SH-SY5Y (cell line): ENCODE data around the gene ZNF862.

Experiments used
- GATA2 ChIP-seq: IDR thresholded peaks from 2 replicates; pipeline ENCODE4 v1.6.1; 2011; ENCODE audit warnings: mild to moderate bottlenecking, low read depth, low read length
- GATA3 ChIP-seq: IDR thresholded peaks from 2 replicates; pipeline ENCODE4 v1.6.1; 2011; ENCODE audit warnings: low read depth, mild to moderate bottlenecking, low read length, moderate library complexity

DNA sequence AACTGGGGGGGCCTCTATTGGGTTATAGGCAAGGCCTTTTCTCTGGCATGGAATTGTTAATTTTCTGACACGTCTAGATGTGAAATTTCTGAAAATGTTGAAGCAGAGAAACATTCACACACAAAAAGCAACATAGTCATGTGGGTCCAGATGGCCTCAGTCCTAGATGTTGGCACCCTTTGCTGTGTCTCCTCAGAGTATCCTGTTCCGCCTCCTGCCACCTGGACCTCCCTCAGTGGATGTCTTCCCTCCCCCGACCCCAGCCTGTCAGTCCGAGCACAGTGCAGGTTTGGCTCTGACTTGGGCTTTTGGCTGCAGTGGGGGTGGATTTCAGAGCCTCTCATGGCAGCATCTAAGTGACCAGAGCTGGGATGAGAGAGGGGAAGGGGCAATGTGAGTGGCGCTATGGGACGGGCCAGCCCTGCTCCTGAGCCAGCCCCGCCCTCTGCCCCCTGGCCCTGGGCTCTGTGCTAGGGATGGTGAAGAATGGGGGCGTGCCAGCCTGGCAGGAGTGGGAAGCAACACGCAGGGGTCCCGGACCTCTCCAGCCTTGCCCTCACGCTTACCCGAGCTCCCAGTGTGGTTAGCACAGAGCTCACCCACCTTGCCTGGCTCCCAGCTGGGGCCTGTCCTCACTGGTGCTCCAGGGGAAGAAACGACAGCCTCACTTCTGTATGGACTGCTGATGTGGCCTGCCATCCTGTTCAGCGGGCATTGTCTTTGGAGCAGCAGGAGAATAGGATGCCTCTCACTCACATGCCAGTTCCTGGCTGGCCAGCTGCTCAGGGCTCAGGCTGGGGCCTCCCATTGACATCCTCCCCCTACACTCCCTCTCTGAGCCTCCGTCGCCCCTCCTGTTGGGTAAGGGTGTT is 41.8 kb downstream of the ZNF862 start:
- TF ChIP-seq GATA2: no peak
- TF ChIP-seq GATA3: no peak
